H9 (cell line): ENCODE data around the gene TMCC1. TPM values are rescaled to one million over a fixed set of nuclear protein-coding genes. Genes with fewer than 3 reads are reported as not detected.
A peak's percentile ranks its signal among the peaks of the same experiment; 100 is the strongest.

Source experiments
- DNase-seq: peaks from one replicate; pipeline ENCODE4 v3.0.0-alpha.2; 2017
- H2AFZ ChIP-seq: one replicate; pipeline ENCODE4 v1.6.1; 2013; ENCODE audit warnings: mild to moderate bottlenecking, low read length, control low read depth, moderate library complexity
- H2AK5ac ChIP-seq: 2 replicates; pipeline ENCODE4 v1.6.1; 2013; ENCODE audit warnings: low read length, control low read depth, mixed read lengths; ENCODE audit not compliant: insufficient read length
- H2BK120ac ChIP-seq: one replicate; pipeline ENCODE4 v1.6.1; 2013; ENCODE audit warnings: low read depth, mild to moderate bottlenecking, low read length, control low read depth, inconsistent platforms; ENCODE audit not compliant: poor library complexity, severe bottlenecking
- H2BK12ac ChIP-seq: 2 replicates; pipeline ENCODE4 v1.6.1; 2013; ENCODE audit warnings: low read length, control low read depth, mixed read lengths, low read depth; ENCODE audit not compliant: insufficient read length
- H2BK15ac ChIP-seq: 2 replicates; pipeline ENCODE4 v1.6.1; 2013; ENCODE audit warnings: low read depth, low read length, control low read depth
- H2BK20ac ChIP-seq: one replicate; pipeline ENCODE4 v1.6.1; 2013; ENCODE audit warnings: low read depth, mild to moderate bottlenecking, low read length, control low read depth, inconsistent platforms; ENCODE audit not compliant: poor library complexity, severe bottlenecking
- H2BK5ac ChIP-seq: 2 replicates; pipeline ENCODE4 v1.6.1; 2013; ENCODE audit warnings: low read length, control low read depth, mixed read lengths; ENCODE audit not compliant: insufficient read length
- H3K14ac ChIP-seq: 2 replicates; pipeline ENCODE4 v1.6.1; 2013; ENCODE audit warnings: low read length, control low read depth; ENCODE audit not compliant: insufficient read depth
- H3K18ac ChIP-seq: 2 replicates; pipeline ENCODE4 v1.6.1; 2013; ENCODE audit warnings: low read depth, mild to moderate bottlenecking, mixed read lengths, low read length, control low read depth; ENCODE audit not compliant: insufficient read length
- H3K23ac ChIP-seq: 2 replicates; pipeline ENCODE4 v1.6.1; 2013; ENCODE audit warnings: low read length, control low read depth, mixed read lengths, low read depth; ENCODE audit not compliant: insufficient read length
- H3K23me2 ChIP-seq: 2 replicates; pipeline ENCODE4 v1.6.1; 2013; ENCODE audit warnings: low read depth, mild to moderate bottlenecking, mixed read lengths, low read length, control low read depth; ENCODE audit not compliant: insufficient read length, poor library complexity, severe bottlenecking
- H3K27ac ChIP-seq: 2 replicates; pipeline ENCODE4 v1.5.1; 2013; ENCODE audit warnings: low read length, control low read depth, mixed read lengths, low read depth; ENCODE audit not compliant: insufficient read length
- H3K27me3 ChIP-seq: 2 replicates; pipeline ENCODE4 v1.6.1; 2013; ENCODE audit warnings: low read length, control low read depth, inconsistent platforms; ENCODE audit not compliant: insufficient read depth
- H3K4ac ChIP-seq: 2 replicates; pipeline ENCODE4 v1.6.1; 2013; ENCODE audit warnings: low read depth, mild to moderate bottlenecking, control low read depth, inconsistent platforms, low read length, moderate library complexity
- H3K4me1 ChIP-seq: 2 replicates; pipeline ENCODE4 v1.6.1; 2013; ENCODE audit warnings: low read length, control low read depth, inconsistent platforms; ENCODE audit not compliant: insufficient read depth
- H3K4me2 ChIP-seq: 2 replicates; pipeline ENCODE4 v1.6.1; 2013; ENCODE audit warnings: low read length, control low read depth, mixed read lengths; ENCODE audit not compliant: insufficient read length, insufficient read depth
- H3K56ac ChIP-seq: 2 replicates; pipeline ENCODE4 v1.6.1; 2013; ENCODE audit warnings: low read depth, mild to moderate bottlenecking, mixed read lengths, low read length, control low read depth; ENCODE audit not compliant: insufficient read length
- H3K79me1 ChIP-seq: 2 replicates; pipeline ENCODE4 v1.6.1; 2013; ENCODE audit warnings: low read depth, mild to moderate bottlenecking, moderate library complexity, low read length, control low read depth, inconsistent platforms; ENCODE audit not compliant: insufficient read depth, poor library complexity, severe bottlenecking
- H3K79me2 ChIP-seq: 2 replicates; pipeline ENCODE4 v1.6.1; 2013; ENCODE audit warnings: low read length, control low read depth, inconsistent platforms; ENCODE audit not compliant: insufficient read depth
- H3K9ac ChIP-seq: 2 replicates; pipeline ENCODE4 v1.6.1; 2013; ENCODE audit warnings: low read length, control low read depth, mixed read lengths; ENCODE audit not compliant: insufficient read length; ENCODE audit errors: extremely low read depth
- H3K9me3 ChIP-seq: one replicate; pipeline ENCODE4 v1.6.1; 2013; ENCODE audit warnings: low read depth, low read length, inconsistent platforms; ENCODE audit not compliant: control insufficient read depth
- H3T11ph ChIP-seq: one replicate; pipeline ENCODE4 v1.6.1; 2013; ENCODE audit warnings: mild to moderate bottlenecking, low read length, control low read depth, inconsistent platforms
- H4K20me1 ChIP-seq: one replicate; pipeline ENCODE4 v1.6.1; 2013; ENCODE audit not compliant: control insufficient read depth, insufficient read length, insufficient read depth
- H4K5ac ChIP-seq: 2 replicates; pipeline ENCODE4 v1.6.1; 2013; ENCODE audit warnings: low read depth, mild to moderate bottlenecking, mixed read lengths, low read length, control low read depth; ENCODE audit not compliant: insufficient read length
- H4K8ac ChIP-seq: replicated peaks from 2 replicates; pipeline ENCODE4 v1.6.1; 2013; ENCODE audit warnings: low read length, control low read depth, mixed read lengths, low read depth; ENCODE audit not compliant: insufficient read length
- H4K91ac ChIP-seq: 2 replicates; pipeline ENCODE4 v1.6.1; 2013; ENCODE audit warnings: low read depth, mild to moderate bottlenecking, moderate library complexity, mixed read lengths, low read length, control low read depth; ENCODE audit not compliant: insufficient read length
- H3K27ac Mint-ChIP-seq, 3 experiments: 2 replicates in 2 of 3; 3 replicates in 1 of 3; pipeline ENCODE4 v1.8.0; 2020 to 2021; ENCODE audit warnings: mixed read lengths in 3 of 3, mild to moderate bottlenecking in 1 of 3, moderate library complexity in 1 of 3
- H3K27me3 Mint-ChIP-seq: 2 replicates; pipeline ENCODE4 v1.8.0; 2021; ENCODE audit warnings: low read depth, mild to moderate bottlenecking, moderate library complexity, mixed read lengths
- H3K36me3 Mint-ChIP-seq, 3 experiments: 2 replicates in 2 of 3; 3 replicates in 1 of 3; pipeline ENCODE4 v1.8.0; 2020 to 2021; ENCODE audit warnings: low read depth in 3 of 3, mixed read lengths in 3 of 3; ENCODE audit not compliant: insufficient read depth in 1 of 3
- H3K4me1 Mint-ChIP-seq, 2 experiments: 2 replicates each; pipeline ENCODE4 v1.8.0; 2020; ENCODE audit warnings: mixed read lengths in 2 of 2
- H3K4me3 Mint-ChIP-seq, 2 experiments: 2 replicates in 1 of 2; 3 replicates in 1 of 2; pipeline ENCODE4 v1.8.0; 2020 to 2021; ENCODE audit warnings: mild to moderate bottlenecking in 2 of 2, mixed read lengths in 2 of 2, moderate library complexity in 1 of 2
- H3K9me3 Mint-ChIP-seq, 2 experiments: 2 replicates in 1 of 2; 3 replicates in 1 of 2; pipeline ENCODE4 v1.8.0; 2020; ENCODE audit warnings: mild to moderate bottlenecking in 2 of 2, mixed read lengths in 2 of 2, moderate library complexity in 1 of 2
- CTCF ChIP-seq: fragments of 200-600 bp; sonication (generic); conservative IDR thresholded peaks from 3 replicates; pipeline ENCODE4 v1.8.0; 2021; ENCODE audit warnings: antibody characterized with exemption, mild to moderate bottlenecking
- WGBS: extraction: QIAGEN DNeasy Blood & Tissue Kit; methylation state at CpG from one replicate; pipeline ENCODE4 v1.1.7; 2013; ENCODE audit warnings: missing lambda C conversion rate, low lambda C conversion rate, mixed read lengths; ENCODE audit not compliant: insufficient read length; ENCODE audit errors: extremely low coverage; 5-methylcytosine and 5-hydroxymethylcytosine counted together
- total RNA-seq: library from RNA; stranded (reverse); gene quantifications from 2 replicates; pipeline ENCODE4 v1.2.1, GENCODE V29; 2021

Gene TMCC1
- total RNA-seq, 1 experiment from 2014 or later, result 24.4 TPM

- Histone ChIP-seq H4K20me1 (no peaks in the 10 kb centered on the region), H3K79me2 (no peaks in the 10 kb centered on the region), H3K79me1 (no peaks in the 10 kb centered on the region), H4K8ac (no peak overlapping the region), H3K4me1 (no peaks in the 10 kb centered on the region), H4K5ac (no peak overlapping the region), H3K14ac (no peak overlapping the region), H3K18ac (no peak overlapping the region), H2BK5ac (no peak overlapping the region), H2AFZ (no peak overlapping the region), H3T11ph (no peak overlapping the region), H3K23ac (no peak overlapping the region), H2BK12ac (no peak overlapping the region), H2AK5ac (no peak overlapping the region), H3K4ac (no peak overlapping the region), H3K4me2 (no peak overlapping the region), H4K91ac (no peak overlapping the region), H3K27ac (no peak overlapping the region), H3K9ac (no peak overlapping the region), H3K9me3 (no peaks in the 10 kb centered on the region), H3K56ac (no peak overlapping the region), H2BK15ac (no peak overlapping the region), H3K27me3 (no peaks in the 10 kb centered on the region), H2BK20ac (no peak overlapping the region), H3K23me2 (no peaks in the 10 kb centered on the region), H2BK120ac (no peak overlapping the region)
- Mint-ChIP-seq H3K9me3 (0 out of 5 replicates have a peak, but pooled peaks cover 0 to 2% of the 10 kb centered on the region in 2 experiments), H3K4me3 (no peak overlapping the region), H3K4me1 (peaks cover 2 to 7% of the 10 kb centered on the region in 2 experiments; a peak in 3 of 4 replicates), H3K27me3 (no peaks in the 10 kb centered on the region), H3K27ac (peak overlapping the region in 1 of 3 experiments; percentile 15; a peak in 1 of 7 replicates), H3K36me3 (peaks cover 0 to 3% (median 0%) of the 10 kb centered on the region in 3 experiments; a peak in 2 of 7 replicates)
- WGBS, result no CpG with 5 or more reads among the region's 2 CpGs
- no peak for DNase-seq
- TF ChIP-seq CTCF, result no peak
Observed at GRCh38 chr3:129766135-129766534, 127.4 kb downstream of the TMCC1 start.
